GM19099 (cell line): ENCODE results near the gene CCDC85C.

Experiments
- POLR2A ChIP-seq: IDR thresholded peaks from 3 replicates; pipeline ENCODE4 v1.6.1; 2011; ENCODE audit warnings: low read depth; ENCODE audit not compliant: insufficient read length; ENCODE audit errors: extremely low read depth

Gene CCDC85C

GRCh38 chr14:99568567-99569560, 35.1 kb downstream of the CCDC85C start:
- no peak for TF ChIP-seq POLR2A

GRCh38 chr14:99566390-99567354, 37.3 kb downstream of the CCDC85C start:
- TF ChIP-seq POLR2A: no peak

- TF ChIP-seq POLR2A: no peak
Measured at GRCh38 chr14:99566009-99566389, 38.0 kb downstream of the CCDC85C start.

GRCh38 chr14:99565383-99565782, 38.6 kb downstream of the CCDC85C start:
- TF ChIP-seq POLR2A: no peak

- no peak for TF ChIP-seq POLR2A
Measured at GRCh38 chr14:99564926-99565259, 39.1 kb downstream of the CCDC85C start.

GRCh38 chr14:99564256-99564925, 39.6 kb downstream of the CCDC85C start:
- TF ChIP-seq POLR2A: no peak

- TF ChIP-seq POLR2A: no peak
Measured at GRCh38 chr14:99563749-99564129, 40.3 kb downstream of the CCDC85C start.

GRCh38 chr14:99562856-99563748, 40.9 kb downstream of the CCDC85C start:
- no peak for TF ChIP-seq POLR2A

- no peak for TF ChIP-seq POLR2A
Measured at GRCh38 chr14:99561864-99562263, 42.1 kb downstream of the CCDC85C start.

- no peak for TF ChIP-seq POLR2A
Measured at GRCh38 chr14:99560922-99561683, 42.9 kb downstream of the CCDC85C start.

GRCh38 chr14:99560403-99560802, 43.6 kb downstream of the CCDC85C start:
- no peak for TF ChIP-seq POLR2A

GRCh38 chr14:99559286-99559990, 44.6 kb downstream of the CCDC85C start:
- TF ChIP-seq POLR2A: no peak
